Right lobe of liver (tissue), 6 donors: ENCODE data around the gene FOXP2. TPM values are rescaled to one million over a fixed set of nuclear protein-coding genes. Genes with fewer than 3 reads are reported as not detected.

Source experiments
- ATAC-seq, 4 donors: fragments of 200-7000 bp; cut with Tn5 transposase; one replicate each; pipeline ENCODE4 v1.9.1; 2020; ENCODE audit warnings: mild to moderate bottlenecking in 4 of 4, moderate library complexity in 4 of 4
- DNase-seq, 3 donors: peaks; one replicate each; pipeline ENCODE4 v3.0.0-alpha.2; 2020
- H3K27ac ChIP-seq, 3 donors: fragments of 200-600 bp; one replicate each; pipeline ENCODE4 v1.8.0; 2022
- H3K27me3 ChIP-seq, 2 donors: fragments of 200-600 bp; one replicate each; pipeline ENCODE4 v1.8.0; 2022
- H3K36me3 ChIP-seq, 4 donors: fragments of 200-600 bp; sonication (generic) in 1 of 4; one replicate each; pipeline versions ENCODE4 v1.5.1 to v1.8.0; 2017 to 2022; ENCODE audit warnings: control low read depth in 1 of 4
- H3K4me1 ChIP-seq, 4 donors: fragments of 200-600 bp; sonication (generic) in 1 of 4; one replicate each; pipeline versions ENCODE4 v1.5.1 to v1.8.0; 2017 to 2022; ENCODE audit warnings: control low read depth in 1 of 4
- H3K4me3 ChIP-seq, 3 donors: fragments of 200-600 bp; one replicate each; pipeline ENCODE4 v1.8.0; 2022
- H3K9me3 ChIP-seq, 4 donors: fragments of 200-600 bp; sonication (generic) in 1 of 4; one replicate each; pipeline versions ENCODE4 v1.5.1 to v1.8.0; 2017 to 2022; ENCODE audit warnings: control low read depth in 1 of 4
- POLR2A ChIP-seq: fragments of 450-650 bp; IDR thresholded peaks from one replicate; pipeline ENCODE4 v1.6.1; 2017; ENCODE audit warnings: antibody characterized with exemption, mild to moderate bottlenecking
- WGBS: methylation state at CpG from one replicate; pipeline ENCODE4 v1.1.6; 2018; ENCODE audit warnings: low coverage, low lambda C conversion rate; ENCODE audit not compliant: insufficient coverage; ENCODE audit errors: missing lambda C conversion rate; 5-methylcytosine and 5-hydroxymethylcytosine counted together
- intact Hi-C, 2 donors: fragments of 100-400 bp; cut with DNase I; formaldehyde crosslinking; loops; one replicate each; pipeline versions ENCODE4 v1.11.2 to v1.14.1; 2022
- total RNA-seq, 6 experiments: library from RNA; depleted of rRNA in 2 of 6; stranded (reverse); fragments of >200 nt in 2 of 6; fragmentation: NEBNext Ultra II Directional in 3 of 6; extraction: Animal tissue kit (Norgen Biotek cat#: 25700) in 3 of 6; gene quantifications; one replicate each; pipeline versions ENCODE4 v1.1.0 to v1.2.4, GENCODE V29; 2016 to 2023
- TF ChIP-seq, protein P1 (sequence below), 4 donors: fragments of 200-600 bp in 3 of 4; fragments of 450-650 bp in 1 of 4; IDR thresholded peaks; one replicate each; pipeline versions ENCODE4 v1.5.1 to v1.8.0; 2016 to 2022; ENCODE audit warnings: antibody characterized with exemption in 4 of 4, mild to moderate bottlenecking in 2 of 4
- donor health status: DM: no; HTN: yes; CAD: no.
- donor health status: DM: no; HTN: no; CAD: no.
- donor health status: DM: no; HTN: no; CAD: no.
- donor health status: DM: no; HTN: yes; CAD: no.
- donor health status: DM: no; HTN: yes; CAD: no.

Gene FOXP2
- total RNA-seq, 6 experiments from 2014 or later = 2.9 to 8.3 (median 4.4) TPM

DNA sequence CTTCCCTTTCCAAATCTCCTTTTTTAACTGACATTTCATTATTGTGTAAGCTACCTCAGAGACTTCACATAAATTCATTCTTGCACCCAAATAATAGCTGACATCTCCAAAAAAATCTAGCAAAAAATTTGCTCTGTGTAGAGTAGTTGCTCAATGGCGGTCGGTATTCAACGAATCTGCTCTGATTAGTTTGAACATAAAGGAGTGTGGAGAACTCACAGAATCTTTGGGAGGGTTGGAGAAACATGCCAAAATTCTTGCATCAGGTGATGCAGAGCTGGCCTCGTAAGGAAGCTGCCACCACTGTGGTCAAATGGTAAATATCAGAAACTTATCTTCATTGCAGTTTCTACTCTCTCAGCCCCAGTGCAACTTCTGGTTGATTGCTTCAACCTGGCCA, 306.1 kb downstream of the FOXP2 start:
- TF ChIP-seq, protein P1, sequence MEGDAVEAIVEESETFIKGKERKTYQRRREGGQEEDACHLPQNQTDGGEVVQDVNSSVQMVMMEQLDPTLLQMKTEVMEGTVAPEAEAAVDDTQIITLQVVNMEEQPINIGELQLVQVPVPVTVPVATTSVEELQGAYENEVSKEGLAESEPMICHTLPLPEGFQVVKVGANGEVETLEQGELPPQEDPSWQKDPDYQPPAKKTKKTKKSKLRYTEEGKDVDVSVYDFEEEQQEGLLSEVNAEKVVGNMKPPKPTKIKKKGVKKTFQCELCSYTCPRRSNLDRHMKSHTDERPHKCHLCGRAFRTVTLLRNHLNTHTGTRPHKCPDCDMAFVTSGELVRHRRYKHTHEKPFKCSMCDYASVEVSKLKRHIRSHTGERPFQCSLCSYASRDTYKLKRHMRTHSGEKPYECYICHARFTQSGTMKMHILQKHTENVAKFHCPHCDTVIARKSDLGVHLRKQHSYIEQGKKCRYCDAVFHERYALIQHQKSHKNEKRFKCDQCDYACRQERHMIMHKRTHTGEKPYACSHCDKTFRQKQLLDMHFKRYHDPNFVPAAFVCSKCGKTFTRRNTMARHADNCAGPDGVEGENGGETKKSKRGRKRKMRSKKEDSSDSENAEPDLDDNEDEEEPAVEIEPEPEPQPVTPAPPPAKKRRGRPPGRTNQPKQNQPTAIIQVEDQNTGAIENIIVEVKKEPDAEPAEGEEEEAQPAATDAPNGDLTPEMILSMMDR (IDR thresholded peaks at IDR 0.05) = no peak
- no peak for TF ChIP-seq POLR2A
- Histone ChIP-seq H3K4me1 (no peaks in the 10 kb centered on the region), H3K9me3 (no peaks in the 10 kb centered on the region), H3K4me3 (no peak overlapping the region), H3K27me3 (no peaks in the 10 kb centered on the region), H3K36me3 (no peaks in the 10 kb centered on the region), H3K27ac (no peak overlapping the region)
- WGBS = 44% methylated on average over 4 of the region's 4 CpGs
- ATAC-seq (no peak), DNase-seq (no peak)
- intact Hi-C loops = no loop called here

DNA sequence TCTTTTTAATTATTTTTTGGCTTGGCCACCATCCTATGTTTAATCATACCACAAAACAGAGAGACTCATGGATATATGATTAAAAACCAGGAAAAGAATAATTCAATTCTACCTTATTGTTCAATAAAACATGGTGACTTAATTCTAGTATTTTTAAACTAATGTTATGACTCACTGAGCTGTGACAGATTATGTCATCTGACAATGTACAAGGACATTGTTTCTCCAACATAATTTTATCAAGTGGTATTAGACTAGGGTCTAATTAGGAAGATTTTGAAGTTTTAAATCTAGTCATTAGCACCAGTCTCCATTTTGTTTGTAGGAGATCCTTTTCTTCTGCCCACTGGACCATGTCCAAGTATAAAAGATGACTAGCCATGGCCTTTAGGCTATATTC, 307.9 kb downstream of the FOXP2 start:
- no peaks in the 10 kb centered on the region for H3K27me3 ChIP-seq
- no peak overlapping the region for H3K27ac ChIP-seq
- H3K9me3 ChIP-seq = no peaks in the 10 kb centered on the region
- intact Hi-C loops = no loop called here
- no peak overlapping the region for H3K4me3 ChIP-seq
- TF ChIP-seq POLR2A = no peak
- TF ChIP-seq, protein P1 (IDR thresholded peaks at IDR 0.05) = no peak
- no peaks in the 10 kb centered on the region for H3K36me3 ChIP-seq
- no peaks in the 10 kb centered on the region for H3K4me1 ChIP-seq
- DNase-seq (no peak), ATAC-seq (no peak)

GRCh38 chr7:114723308-114723707, 308.7 kb downstream of the FOXP2 start:
- Histone ChIP-seq H3K4me3 (no peak overlapping the region), H3K36me3 (no peaks in the 10 kb centered on the region), H3K4me1 (no peaks in the 10 kb centered on the region), H3K27me3 (no peaks in the 10 kb centered on the region), H3K9me3 (no peaks in the 10 kb centered on the region), H3K27ac (no peak overlapping the region)
- no peak for ATAC-seq
- 71% methylated on average over 1 of the region's 1 CpG for WGBS
- DNase-seq = no peak
- intact Hi-C loops = no loop called here
- no peak for TF ChIP-seq POLR2A
- TF ChIP-seq, protein P1 (IDR thresholded peaks at IDR 0.05) = no peak

DNA sequence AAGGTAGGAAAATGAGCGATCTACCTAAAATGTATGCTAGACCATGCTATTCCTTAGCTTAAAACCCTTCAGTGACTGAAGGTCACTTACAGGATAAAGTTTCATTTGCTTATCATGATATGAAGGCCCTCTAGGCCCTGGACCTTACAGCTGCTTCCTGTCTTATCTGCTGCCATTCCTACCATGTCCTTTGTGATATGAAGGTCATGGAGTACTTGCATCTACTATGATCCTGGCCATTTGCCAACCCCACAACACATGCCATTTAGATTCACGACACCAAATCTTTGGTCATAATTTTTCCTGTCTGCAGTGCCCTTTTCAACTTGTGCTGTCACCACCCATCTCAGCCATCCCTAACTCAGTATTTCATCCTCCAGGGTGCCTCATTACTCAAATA, 325.5 kb downstream of the FOXP2 start:
- no peak for TF ChIP-seq POLR2A
- TF ChIP-seq, protein P1 (IDR thresholded peaks at IDR 0.05) = no peak
- WGBS = 86% methylated on average over 2 of the region's 2 CpGs
- Histone ChIP-seq H3K4me3 (no peak overlapping the region), H3K27me3 (no peaks in the 10 kb centered on the region), H3K4me1 (no peaks in the 10 kb centered on the region), H3K9me3 (no peaks in the 10 kb centered on the region), H3K36me3 (no peaks in the 10 kb centered on the region), H3K27ac (no peak overlapping the region)
- ATAC-seq (no peak), DNase-seq (no peak)
- intact Hi-C loops = no loop called here

- intact Hi-C loops = no loop called here
- TF ChIP-seq, protein P1 (IDR thresholded peaks at IDR 0.05) = no peak
- TF ChIP-seq POLR2A = no peak
- Histone ChIP-seq H3K9me3 (no peaks in the 10 kb centered on the region), H3K36me3 (no peaks in the 10 kb centered on the region), H3K4me1 (no peaks in the 10 kb centered on the region), H3K4me3 (no peak overlapping the region), H3K27me3 (no peaks in the 10 kb centered on the region), H3K27ac (no peak overlapping the region)
- ATAC-seq (no peak), DNase-seq (no peak)
- 77% methylated on average over 7 of the region's 7 CpGs for WGBS
Observed at GRCh38 chr7:114740941-114741340, 326.3 kb downstream of the FOXP2 start.
